Fibroblast of skin of back (primary cell): ENCODE measurements around the gene PPP4R1.
A peak's percentile ranks its signal among the peaks of the same experiment; 100 is the strongest.

Experiments used
- DNase-seq: peaks from one replicate; pipeline ENCODE4 v3.0.0-alpha.2; 2013

PPP4R1 gene

DNA sequence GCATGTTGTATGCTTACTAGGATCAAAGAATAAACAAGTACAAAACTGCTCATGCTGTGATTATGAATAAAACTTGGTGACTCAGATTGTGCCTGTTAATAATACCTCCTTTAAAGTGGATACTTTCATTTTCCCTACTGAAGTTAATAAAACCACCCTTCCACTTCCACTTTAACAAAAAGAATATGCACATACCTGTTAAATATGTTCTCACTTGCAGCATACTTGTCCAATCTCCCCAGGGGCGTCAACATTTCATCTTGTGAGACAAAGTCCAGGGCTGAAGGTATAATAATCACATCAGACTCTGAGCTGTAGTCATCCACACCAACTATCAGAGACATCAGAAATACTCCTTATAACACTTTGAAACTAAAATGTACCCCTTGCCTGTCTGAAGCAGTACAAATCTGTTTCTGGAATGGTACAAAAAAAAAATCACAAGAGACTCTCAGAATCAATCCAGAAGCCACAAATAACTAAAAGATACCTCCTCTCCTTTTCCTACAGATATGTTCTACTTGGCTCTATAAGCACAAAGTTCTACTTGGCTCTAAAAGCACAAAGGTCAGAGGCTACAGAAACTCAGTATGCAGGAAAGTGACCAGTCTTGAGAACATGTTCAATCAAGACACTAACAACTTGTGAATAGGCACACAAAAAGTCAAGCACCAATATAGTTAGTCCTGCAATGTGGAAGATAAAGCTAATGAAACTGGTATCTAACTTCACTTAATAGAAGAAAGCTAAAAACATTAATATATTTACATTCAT, 19.3 kb downstream of the PPP4R1 start:
- DNase-seq = peak; percentile 6

DNA sequence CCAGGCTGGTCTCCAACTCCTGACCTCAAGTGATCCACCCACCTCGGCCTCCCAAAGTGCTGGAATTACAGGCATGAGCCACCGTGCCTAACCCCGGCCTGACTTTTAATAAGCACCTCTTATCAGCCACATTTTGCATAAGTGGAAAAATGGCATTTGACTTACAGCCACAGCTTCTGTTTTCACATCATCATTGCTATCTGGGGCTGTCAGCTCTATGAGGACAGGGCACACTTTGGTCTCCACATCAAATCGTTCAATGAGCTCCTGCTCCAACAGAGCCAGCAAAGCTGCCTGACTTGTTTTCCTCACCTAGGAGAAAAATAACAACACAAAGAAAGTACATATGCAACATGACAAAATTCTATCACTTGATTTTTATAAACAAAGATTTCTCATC, 26.4 kb downstream of the PPP4R1 start:
- no peak for DNase-seq

DNA sequence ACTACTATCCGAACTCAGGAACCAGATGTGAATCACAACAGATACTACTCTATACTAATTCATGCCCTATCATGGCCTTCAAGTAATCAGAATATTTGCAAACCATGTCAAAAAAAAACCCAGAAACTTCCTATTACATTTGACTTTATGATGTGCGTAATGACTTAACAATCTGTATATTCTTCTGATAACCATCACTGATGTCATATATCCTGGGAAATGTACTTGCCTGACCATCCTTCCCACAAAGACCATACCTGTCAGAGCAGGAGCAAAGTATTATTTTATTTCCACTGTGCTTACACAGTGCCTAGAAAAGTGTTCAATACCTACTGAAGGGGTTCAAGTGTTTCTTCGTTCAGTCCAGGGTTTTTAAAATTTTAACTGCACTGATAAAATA, 27.5 kb downstream of the PPP4R1 start:
- no peak for DNase-seq

DNA sequence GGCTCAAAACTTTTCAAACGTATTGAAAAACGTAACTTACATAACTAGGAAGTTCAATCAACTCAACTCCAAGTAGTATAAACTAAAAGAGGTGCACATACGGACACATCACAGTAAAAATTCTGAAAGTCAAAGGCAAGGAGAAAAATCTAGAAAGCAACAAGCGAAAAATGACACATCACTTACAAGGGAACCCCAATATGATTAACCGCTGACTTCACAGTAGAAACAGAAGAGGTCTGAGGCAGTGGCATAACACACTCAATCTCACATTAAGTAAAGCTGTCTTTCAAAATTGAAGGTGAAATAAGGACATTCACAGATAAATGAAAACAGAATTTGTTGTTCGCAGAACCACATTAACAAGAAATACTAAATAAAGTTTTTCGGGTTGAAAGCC, 32.7 kb downstream of the PPP4R1 start:
- DNase-seq = no peak

DNA sequence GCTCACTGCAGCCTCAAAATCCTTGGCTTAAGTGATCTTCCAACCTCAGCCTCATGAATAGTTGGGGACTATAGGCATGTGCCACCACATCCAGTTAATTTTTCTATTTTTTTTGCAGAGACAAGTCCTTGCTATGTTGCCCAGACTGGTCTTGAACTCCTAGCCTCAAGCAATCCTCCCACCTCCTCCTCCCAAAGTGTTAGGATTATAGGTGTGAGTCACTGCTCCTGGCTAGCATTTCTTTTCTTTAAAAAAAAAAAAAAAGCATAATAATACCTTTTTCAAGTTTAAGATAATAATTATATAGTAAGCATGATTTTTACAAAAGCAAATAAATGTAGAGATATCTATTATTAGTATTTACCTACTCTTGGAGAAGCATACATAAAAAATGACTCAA, 36.1 kb downstream of the PPP4R1 start:
- no peak for DNase-seq

DNA sequence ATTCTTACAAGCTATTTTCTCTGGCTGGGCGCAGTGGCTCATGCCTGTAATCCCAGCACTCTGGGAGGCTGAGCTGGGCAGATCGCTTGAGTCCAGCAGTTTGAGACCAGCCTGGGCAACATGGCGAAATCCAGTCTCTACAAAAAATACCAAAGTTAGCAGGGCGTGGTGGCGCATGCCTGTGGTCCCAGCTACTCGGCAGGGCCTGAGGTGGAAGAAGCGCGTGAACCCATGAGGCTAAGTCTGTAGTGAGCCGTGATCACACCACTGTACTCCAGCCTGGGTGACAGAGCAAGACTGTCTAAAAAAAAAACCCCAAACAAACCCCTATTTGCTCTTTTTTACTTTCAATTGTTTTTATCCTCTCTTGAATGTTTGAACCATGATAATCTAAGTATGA, 37.0 kb downstream of the PPP4R1 start:
- DNase-seq = peak; percentile 20

DNA sequence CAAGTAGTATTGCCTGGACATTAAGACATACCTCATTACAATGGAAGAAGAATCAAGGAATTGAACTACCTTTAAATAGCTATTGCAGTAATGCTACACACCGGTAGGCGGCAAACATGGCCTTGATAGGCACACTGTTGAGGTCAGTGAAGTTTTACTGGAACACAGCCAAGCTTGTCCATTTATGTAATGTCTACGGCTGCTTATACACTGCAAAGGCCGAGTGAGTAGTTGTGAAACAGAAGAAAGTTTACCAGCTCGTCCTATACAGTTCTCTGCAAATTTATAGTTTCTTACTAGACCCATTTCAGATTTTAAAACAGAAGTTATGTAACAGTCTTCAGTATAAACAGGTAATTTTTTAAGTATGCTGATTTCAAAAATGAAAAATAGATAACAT, 38.8 kb downstream of the PPP4R1 start:
- peak; percentile 87 for DNase-seq

DNA sequence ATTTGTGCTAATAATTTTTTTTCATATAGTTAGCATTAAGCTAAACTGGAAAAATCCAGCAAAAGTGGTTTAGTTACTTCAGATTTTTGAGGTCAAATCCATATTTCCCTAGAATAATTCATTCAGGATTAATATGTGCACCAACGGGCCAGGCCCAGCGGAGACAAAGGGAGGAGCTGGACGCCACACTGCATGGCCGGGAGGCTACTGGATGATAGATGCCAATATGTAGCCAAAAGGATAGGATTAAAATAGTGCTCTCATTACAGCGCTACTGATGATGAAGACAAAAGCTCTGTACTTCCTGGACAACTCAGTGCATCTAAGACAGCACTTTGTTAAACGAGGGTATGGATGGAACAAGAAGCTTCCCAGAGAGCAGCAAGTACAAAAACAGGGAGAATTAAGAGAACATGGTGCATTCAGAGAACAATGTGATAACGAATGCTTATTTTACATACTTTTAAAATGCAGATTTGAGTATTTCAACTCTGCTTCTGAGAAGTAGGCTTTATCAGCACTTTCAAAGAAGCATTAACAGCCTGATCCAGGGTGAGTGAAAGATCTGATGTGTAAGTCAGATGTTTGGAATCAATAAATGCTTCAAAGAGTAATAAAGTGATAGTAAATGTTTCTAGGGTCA, 39.8 kb downstream of the PPP4R1 start:
- DNase-seq = no peak

DNA sequence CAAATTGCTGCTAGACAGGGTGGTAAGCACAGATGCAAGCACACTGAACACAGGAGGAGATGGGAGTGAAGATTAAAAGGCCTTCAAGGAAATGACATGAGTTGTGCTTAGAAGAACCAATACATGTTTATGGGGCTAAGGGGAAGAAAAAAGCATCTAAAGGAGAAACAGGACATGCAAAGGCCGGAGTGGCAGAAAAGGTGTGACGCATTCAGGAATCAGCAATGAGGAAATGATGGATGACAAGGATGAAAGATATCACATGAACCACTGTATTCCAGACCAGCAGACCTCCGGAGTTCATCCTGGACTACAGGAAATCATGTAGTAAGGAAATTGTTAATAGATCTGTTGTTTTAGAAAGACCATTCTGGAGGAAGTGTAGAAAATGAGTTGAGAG, 42.8 kb downstream of the PPP4R1 start:
- no peak for DNase-seq

DNA sequence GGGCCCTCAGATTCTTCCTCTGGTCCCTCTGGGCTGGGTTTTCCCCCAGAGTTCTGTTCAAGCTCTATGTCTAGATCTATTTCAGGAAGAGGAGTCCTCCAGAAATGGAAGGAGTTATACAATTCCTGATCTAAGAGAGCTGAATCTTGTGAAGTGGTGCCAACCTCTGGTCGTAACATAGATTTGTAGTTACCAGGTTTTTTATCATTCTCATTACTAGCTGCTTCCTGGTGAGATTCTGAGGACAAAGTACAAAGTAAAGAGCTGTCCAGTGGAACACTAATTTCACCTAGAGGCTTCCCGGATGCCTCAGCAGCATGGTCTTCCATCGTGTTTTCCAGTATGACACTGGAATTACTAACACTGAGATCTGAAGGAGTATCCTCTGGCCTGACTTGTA, 44.1 kb downstream of the PPP4R1 start:
- no peak for DNase-seq

DNA sequence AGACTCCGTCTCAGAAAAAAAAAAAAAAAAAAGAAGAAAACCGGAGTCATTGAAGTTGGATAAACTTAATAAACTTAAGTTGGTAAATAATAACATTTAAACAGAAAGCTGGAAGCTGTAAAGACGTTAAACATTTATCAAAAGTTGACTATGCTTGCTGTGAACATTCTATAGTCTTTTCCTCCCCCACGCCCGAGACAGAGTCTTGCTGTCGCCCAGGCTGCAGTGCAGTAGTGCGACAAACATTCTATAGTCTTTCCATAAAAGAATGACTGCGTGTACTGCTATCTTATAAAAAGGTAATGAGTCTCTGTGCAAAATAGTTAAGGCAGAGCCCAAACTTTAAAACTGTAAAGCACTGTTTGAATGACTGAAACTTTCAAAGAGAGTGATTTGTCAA, 45.2 kb downstream of the PPP4R1 start:
- no peak for DNase-seq

DNA sequence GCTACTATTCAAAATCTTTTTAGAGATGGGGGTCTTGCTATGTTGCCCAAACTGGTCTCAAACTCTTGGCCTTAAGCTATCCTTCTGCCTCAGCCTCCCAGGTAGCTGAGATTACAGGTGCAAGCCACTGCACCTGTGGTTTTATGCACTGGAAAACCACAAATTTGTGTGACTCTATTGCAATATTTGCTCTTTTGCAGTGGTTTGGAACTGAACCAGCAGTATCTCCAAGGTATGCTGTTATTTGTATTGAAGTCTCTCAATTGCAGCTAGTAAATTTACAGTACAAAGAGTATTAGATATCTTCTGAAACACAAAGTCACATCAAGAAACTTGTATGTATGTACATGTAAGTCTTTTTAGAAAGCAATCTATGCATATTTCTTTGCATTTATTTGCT, 46.2 kb downstream of the PPP4R1 start:
- no peak for DNase-seq

DNA sequence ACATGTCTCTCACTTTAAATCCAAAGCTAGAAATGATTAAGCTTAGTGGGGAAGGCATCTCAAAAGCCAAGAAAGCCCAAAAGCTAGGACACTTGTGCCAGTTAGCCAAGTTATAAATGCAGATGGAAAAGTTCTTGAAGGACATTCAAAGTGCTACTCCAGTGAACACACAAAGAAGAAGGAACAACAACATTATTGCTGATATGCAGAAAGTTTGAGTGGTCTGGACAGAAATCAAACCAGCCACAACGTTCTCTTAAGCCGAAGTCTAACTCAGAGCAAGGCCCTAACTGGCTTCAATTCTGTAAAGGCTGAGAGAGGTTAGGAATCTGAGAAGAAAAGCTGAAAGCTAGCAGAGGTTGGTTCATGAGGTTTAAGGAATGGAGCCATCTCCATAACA, 49.0 kb downstream of the PPP4R1 start:
- no peak for DNase-seq

DNA sequence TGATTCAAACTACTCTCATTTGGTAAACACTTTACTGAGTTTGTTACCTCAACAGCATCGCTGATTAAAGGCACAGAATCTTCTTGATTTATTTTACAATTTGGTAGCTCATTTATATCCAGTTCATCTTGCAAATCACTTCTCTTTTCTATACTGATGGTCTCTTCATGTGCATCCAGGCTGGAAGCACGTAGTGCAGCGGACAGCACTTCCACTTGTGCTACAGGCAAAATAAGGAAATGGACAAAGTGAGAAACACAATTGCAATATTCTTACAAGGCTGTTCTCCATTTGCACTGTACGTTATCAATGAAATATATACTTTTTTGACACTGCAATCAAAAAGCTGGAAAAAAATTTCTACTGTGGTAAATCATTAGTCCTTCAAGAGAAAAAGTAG, 51.0 kb downstream of the PPP4R1 start:
- no peak for DNase-seq

DNA sequence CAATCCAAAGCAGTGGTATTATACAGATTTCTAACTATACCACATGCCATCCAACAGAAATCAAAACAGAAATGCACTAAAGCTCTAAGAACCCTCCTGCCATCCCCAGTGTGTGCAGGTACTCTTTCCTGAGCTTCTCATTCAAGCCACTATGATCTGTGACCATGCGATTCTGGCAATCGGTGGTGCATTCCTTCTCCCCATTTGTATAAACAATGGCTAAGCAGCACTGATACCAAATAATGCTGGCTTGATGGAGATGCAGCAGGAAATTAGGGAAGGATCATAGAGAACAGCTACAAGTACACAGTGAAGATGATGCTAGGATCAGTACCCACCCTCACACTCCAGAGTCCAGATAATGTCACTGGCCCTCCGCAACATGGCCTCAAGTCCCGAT, 51.8 kb downstream of the PPP4R1 start:
- DNase-seq = no peak

DNA sequence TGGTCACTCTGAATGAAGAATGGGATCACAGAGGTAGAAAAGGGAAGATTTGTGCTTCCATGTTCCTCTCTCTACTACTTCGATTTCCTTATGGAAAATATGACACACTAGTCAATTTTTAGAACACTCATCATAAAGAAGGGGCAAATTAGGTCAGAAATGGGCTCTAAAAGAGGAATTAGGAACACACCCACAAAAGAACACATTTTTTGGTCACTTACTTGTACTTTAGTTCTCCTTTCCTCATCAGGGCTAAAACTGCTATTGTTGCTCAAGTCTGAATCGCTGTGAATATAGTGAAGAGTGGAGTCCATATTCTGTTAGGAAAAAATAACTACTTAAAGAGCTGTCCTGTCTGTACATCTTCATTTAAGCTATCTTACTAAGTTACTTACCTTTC, 52.6 kb downstream of the PPP4R1 start:
- DNase-seq = no peak

DNA sequence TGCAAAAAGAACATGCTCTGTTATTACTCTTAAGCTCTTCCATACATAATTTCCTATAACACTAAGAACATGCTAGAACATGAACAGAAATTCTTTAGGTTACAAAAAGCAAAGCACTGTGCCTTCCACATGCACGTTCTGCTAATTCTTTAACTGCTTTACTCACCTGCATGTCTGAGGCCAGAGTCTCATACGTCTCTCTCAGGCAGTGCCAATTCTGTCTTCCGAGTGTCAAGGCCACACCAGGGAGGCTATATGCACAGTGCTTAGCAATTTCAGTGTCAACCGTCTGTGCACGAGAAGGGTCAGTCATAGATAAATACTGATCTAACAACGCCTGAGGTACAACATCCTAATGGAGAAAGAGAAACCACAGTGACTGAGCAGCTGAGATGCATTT, 55.1 kb downstream of the PPP4R1 start:
- no peak for DNase-seq

DNA sequence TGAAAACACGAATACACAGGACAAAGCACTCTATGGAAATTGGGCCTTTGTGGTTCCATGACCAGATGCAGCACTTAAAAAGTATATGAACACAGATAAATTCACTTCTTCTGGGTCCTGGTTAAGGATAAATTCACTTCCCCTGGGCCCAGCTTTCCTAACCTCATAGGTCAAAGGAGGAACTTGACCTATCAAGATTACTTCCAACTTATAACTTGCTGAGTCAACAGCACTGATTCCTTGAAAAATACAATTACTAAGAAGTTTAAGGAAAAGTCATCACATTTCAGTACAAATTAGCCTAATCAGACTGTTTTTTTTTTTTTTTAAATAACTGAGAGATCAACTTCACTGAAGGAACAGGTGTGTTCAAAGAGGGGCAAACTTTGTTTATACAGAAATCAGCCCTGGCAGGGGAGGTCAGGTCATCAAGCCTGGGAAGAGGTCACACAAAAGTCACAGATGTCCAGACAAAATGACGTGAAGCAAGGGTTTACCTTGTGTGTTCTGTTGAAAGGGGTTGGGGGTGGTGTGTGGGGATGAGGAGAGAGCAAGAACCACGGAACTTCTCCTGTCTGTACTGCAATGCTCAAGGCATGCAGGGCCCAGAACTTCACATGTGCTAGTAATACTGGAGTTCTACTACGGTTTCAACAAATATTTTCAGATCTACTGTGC, 55.8 kb downstream of the PPP4R1 start:
- no peak for DNase-seq

DNA sequence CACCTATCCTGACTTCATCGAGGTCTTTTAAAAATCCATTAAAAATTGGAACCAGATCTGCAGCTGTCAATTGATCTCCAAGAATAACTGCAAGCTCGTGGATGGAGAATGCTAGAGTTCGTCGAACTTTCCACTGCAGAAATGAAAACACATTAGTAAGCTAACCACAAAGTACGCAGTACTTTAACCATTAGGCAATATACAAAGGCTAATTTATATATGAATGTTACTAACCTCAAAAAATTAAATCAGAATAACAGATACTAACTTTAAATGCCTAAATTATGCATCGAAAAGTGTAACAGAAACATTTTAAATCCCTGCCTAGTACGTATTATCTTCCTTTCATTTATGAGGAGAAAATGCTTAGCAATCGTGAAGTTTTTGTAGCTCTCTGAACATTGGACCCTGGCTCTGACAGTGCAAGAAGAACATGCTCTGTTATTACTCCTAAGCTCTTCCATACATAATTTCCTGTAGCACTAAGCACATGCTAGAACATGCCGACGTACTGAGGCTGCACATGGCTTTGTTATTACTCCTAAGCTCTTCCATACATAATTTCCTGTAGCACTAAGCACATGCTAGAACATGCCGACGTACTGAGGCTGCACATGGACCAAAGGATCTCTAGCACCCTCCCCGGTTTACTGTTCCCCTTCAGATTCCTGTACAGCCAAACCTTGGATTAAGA, 57.0 kb downstream of the PPP4R1 start:
- no peak for DNase-seq

DNA sequence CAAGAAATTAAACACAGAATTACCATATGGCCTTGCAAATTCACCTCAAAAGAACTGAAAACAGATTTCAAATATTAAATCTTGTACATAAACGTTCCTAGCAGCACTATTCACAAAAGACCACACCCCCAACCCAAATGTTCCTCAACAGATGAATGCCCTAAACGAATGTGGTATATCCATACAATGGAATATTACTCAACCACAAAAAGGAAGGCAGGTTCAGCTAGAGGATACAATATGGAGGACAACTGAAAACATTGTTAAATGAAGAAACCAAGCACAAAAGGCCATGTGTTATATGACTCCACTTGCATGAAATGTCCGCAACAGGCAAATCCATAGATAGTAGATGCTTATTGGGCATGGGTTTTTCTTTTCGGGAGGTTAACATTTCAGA, 61.7 kb downstream of the PPP4R1 start:
- no peak for DNase-seq

DNA sequence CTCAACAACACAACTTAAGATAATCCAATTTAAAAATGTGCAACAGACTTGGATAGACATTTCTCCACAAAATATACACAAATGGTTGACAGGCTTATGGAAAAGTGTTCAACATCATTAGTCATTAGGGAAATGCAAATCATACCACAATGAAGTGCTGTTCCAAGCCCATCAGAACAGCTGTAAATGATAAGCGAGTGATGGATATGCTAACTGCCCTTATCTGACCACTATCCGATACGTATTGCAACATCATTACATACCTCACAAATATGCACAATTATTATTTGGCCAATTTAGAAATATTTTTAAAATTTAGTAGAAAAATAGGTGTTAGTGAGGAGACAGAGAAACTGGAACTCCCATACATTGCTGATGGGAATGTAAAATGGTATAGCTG, 62.2 kb downstream of the PPP4R1 start:
- DNase-seq = no peak

DNA sequence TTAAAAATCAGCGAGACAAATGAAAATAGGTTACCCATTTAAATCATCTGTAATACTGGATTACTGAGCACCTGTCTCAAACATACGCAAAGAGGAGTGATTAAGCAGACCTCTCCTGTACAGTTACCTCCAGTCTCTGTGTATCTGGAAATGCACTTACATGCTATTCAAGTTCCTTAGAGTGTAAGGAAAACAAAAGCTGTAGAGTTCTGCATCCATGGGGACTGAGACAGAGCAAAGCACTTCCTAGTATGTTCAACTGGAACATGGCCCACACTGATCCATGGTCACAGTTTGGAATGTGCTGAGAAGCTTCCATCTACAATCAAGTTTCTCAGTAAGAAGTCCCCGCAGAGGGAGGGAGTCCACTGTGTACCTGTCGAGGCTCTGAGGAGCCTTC, 63.9 kb downstream of the PPP4R1 start:
- DNase-seq = no peak

DNA sequence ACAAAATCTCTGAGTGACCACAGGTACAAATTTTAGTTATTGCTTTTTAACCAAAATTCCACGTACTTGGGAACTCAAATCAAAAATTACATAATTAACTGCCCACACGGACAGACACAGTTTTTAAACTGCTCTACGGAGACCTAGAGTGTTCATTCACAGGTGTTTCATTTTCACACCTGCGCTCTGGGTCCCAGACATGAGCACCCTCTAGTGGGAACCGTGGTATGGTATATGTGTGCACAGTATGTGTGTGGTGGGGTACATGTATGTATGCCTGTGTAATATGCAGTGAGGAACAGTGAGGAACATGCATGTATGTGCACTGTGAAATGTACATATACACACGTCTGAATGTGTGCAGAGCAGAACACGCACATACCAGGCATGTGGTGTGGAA, 65.0 kb downstream of the PPP4R1 start:
- DNase-seq = no peak

DNA sequence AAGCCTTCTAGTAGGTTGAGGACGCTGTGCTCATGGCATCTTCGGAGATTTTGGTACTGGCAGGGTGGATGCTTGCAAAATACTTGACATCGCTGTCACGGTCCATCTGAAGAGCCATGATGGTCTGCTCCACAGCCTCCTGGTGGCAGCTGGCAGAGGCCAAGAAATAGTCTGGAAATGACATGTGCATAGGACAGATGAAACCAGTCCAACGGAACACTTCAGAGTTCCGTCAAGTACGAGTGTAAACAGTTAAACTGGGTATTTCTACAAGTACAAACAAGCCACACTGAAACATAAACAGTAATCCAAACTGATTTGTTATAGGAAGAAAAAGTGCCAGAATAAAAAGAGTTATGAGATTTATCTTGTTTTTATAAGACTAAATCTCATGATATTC, 66.6 kb downstream of the PPP4R1 start:
- DNase-seq = no peak
